ENCODE data around the gene TECR.
A peak's percentile ranks its signal among the peaks of the same experiment; 100 is the strongest.
"Not testable (repeated sequence)": the region's sequence is repeated elsewhere in the genome, so short reads cannot be mapped to it uniquely, and the experiment has no call there.

TECR gene

DNA sequence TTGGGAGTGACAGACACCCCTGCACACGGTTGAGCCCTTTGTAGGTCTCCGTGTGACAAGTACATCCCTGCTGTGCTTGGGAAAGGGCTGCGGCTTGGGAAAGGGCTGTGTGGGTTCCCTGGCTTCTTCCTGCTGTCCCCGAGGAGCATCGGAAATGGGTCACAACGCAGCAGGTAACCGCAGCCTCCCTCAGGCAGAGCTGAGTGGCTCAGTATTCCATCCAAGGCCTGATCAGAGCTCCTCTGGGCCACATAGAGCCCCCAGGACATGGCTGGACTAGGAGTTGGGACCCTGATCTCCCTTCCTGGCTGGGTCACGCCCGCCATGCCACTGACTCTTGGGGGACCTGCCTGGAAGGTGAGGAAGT is 16.3 kb downstream of the TECR start:
- DNase-seq (ENCODE audit: insufficient read length, low spot score) (no peak), FAIRE-seq (no peak)
- TF ChIP-seq TAF1 (IDR thresholded peaks at IDR 0.05; ENCODE audit: low read depth, low read length) (no peak), PAX5 (IDR thresholded peaks at IDR 0.05; ENCODE audit: insufficient read depth, low read length, severe bottlenecking) (no peak), POLR2A (IDR thresholded peaks at IDR 0.05; ENCODE audit: low read depth, low read length) (no peak), SPI1 (IDR thresholded peaks at IDR 0.05; ENCODE audit: low read depth, low read length) (no peak), POLR2AphosphoS5 (IDR thresholded peaks at IDR 0.05; ENCODE audit: low read depth, low read length) (no peak)

DNA sequence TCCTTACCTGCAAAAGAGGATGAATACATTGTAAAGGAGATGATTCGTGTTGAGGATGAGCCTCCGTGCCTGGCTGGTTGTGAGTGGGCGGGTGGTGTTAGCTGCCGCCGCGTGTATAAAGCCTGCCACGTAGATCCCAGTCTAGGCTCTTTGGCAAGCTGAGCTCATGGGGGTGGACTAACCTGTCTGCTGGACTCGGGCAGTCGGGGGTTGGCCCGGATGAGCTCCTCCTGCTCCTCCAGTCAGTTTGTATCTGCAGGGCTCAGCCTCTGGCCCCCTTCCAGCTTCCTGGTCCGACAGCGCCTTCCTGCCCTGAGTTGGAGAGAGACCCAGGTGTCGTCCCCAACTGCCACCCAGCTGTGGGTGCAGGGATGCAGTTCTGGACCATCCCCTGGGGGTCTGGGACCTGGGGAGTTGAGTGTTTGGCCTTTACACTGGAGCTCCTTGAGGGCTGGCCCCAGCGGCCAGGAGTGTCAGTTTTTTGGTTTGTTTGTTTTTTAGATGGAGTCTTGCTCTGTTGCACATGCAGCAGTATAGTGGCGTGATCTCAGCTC is 20.9 kb downstream of the TECR start:
- no peak for TF ChIP-seq PAX5 (IDR thresholded peaks at IDR 0.05; ENCODE audit: insufficient read depth, low read length, severe bottlenecking)
- no peak for TF ChIP-seq POU2F2 (IDR thresholded peaks at IDR 0.05; ENCODE audit: low read depth, low read length)
- TF ChIP-seq POLR2AphosphoS5 (IDR thresholded peaks at IDR 0.05; ENCODE audit: low read depth, low read length): no peak
- TF ChIP-seq SPI1 (IDR thresholded peaks at IDR 0.05; ENCODE audit: low read depth, low read length): no peak
- no peak for TF ChIP-seq TAF1 (IDR thresholded peaks at IDR 0.05; ENCODE audit: low read depth, low read length)
- no peak for TF ChIP-seq POLR2A (IDR thresholded peaks at IDR 0.05; ENCODE audit: low read depth, low read length)
- DNase-seq (ENCODE audit: insufficient read length, low spot score) (no peak), FAIRE-seq (peak; percentile 77)

DNA sequence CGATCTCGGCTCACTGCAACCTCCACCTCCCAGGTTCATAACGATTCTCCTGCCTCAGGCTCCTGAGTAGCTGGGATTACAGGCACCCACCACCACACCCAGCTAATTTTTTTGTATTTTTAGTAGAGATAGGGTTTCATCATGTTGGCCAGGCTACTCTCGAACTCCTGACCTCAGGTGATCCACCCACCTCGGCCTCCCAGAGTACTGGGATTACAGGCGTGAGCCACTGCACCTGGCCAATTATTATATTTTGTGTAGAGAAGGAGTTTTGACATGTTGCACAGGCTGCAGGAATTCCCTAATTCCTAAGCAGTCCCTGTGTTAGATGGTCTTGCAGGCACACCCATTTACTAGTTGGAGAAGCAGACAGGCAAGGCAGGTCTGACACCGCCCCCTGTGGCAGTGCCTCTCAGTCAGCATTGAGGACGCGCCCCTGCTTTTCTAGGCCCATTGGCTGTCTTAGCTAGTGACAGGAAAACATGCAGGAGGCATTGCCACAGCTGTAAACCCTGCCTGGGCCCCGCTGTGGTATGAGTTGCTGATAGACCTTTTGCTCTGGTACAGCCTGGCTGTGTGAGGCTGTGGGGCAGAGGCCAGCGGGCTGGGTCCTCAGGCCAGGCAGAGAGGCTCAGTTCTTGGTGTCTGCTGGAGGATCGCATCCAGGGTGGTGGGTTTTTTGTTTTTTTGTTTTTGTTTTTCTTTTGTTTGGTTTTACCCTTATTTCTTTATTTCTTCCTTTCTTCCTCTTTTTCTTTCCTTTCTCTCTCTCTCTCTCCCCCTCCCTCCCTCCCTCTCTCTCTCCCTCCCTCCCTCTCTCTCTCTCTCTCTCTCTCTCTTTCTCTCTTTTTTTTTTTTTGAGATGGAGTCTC is 22.0 kb downstream of the TECR start:
- 0 out of 2 replicates have a peak, but pooled peaks have one; percentile 18 for TF ChIP-seq POU2F2 (IDR thresholded peaks at IDR 0.05; ENCODE audit: low read depth, low read length)
- FAIRE-seq: peak; percentile 91
- peak; percentile 76 for DNase-seq (ENCODE audit: insufficient read length, low spot score)

DNA sequence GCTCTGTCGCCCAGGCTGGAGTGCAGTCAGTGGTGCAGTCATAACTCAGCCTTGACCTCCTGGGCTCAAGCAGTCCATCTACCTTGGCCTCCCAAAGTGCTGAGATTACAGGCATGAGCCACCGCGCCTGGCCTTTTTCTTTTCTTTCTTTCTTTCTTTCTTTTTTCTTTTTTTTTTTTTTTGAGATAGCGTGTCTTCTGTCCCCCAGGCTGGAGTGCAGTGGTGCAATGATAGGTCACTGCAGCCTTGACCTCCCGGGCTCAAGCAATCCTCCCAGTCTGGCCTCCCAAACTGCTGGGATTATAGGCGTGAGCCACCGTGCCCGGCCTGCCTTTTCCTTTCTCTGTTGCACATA is 22.6 kb downstream of the TECR start:
- not testable (repeated sequence) for DNase-seq (ENCODE audit: insufficient read length, low spot score); FAIRE-seq

DNA sequence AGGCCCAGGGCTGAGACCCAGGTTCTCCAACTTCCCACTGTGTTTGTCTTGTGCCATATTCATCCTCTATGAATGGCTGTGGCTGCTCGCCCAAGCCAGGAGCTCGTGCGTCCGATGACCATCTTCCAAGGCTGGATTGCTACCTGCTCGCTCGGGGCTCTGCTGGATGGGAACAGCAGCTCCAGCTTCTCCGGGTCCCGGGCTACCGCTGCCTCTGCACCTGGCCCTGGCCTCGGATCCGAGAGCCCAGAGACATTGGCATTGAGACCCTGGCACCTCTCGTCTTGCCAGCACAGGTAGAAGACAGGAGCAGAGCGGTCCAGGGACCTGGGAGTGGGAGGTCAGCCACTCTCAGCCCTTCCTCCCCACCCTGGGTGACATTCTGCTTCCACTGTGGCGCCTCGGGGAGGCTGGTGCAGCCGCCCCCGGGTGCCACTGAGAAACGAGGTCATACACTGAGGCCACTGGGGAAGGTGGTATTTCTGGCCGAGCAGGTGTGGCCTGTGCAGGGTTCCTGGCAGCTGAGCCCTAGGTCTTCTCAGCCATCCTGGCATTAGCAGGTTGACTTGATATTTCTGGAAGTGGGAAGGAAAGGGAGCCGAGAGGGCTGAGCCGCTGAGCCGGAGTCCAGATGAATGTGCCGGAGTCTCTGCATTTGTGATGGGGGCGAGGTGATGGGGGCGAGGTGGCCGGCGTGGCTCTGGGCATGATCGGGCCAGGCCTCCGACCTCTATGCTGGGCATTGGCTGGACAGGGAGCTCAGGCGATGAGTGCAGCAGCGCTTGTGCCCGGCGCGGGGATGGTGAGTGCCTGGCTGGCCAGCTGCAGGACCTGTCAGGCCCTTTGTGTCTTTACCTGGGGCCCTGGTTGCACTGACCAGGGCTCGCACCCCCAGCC is 23.9 kb downstream of the TECR start:
- FAIRE-seq (no peak), DNase-seq (ENCODE audit: insufficient read length, low spot score) (no peak)
- no peak for TF ChIP-seq POLR2AphosphoS5 (IDR thresholded peaks at IDR 0.05; ENCODE audit: low read depth, low read length)
- no peak for TF ChIP-seq POU2F2 (IDR thresholded peaks at IDR 0.05; ENCODE audit: low read depth, low read length)
- TF ChIP-seq SPI1 (IDR thresholded peaks at IDR 0.05; ENCODE audit: low read depth, low read length): no peak
- TF ChIP-seq TAF1 (IDR thresholded peaks at IDR 0.05; ENCODE audit: low read depth, low read length): no peak
- TF ChIP-seq POLR2A (IDR thresholded peaks at IDR 0.05; ENCODE audit: low read depth, low read length): no peak
- no peak for TF ChIP-seq PAX5 (IDR thresholded peaks at IDR 0.05; ENCODE audit: insufficient read depth, low read length, severe bottlenecking)

DNA sequence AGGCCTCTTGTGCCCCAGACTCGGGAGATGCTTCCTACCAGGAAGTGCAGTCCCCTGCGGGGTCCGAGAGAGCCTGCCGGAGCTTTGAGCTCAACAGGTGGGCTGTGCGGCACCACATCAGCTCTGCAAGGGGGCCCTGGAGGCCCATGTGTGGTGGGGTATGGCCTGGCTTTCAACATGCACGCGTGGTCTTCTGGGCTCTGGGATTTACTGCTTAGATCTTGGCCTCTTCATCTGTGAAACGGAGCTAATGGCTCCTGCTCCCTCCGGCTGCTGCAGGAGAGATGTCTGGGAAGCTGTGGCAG is 24.5 kb downstream of the TECR start:
- no peak for FAIRE-seq
- DNase-seq (ENCODE audit: insufficient read length, low spot score): no peak
- no peak for TF ChIP-seq SPI1 (IDR thresholded peaks at IDR 0.05; ENCODE audit: low read depth, low read length)
- TF ChIP-seq PAX5 (IDR thresholded peaks at IDR 0.05; ENCODE audit: insufficient read depth, low read length, severe bottlenecking): no peak
- TF ChIP-seq POLR2AphosphoS5 (IDR thresholded peaks at IDR 0.05; ENCODE audit: low read depth, low read length): no peak
- no peak for TF ChIP-seq POU2F2 (IDR thresholded peaks at IDR 0.05; ENCODE audit: low read depth, low read length)
- TF ChIP-seq POLR2A (IDR thresholded peaks at IDR 0.05; ENCODE audit: low read depth, low read length): no peak
- no peak for TF ChIP-seq TAF1 (IDR thresholded peaks at IDR 0.05; ENCODE audit: low read depth, low read length)

DNA sequence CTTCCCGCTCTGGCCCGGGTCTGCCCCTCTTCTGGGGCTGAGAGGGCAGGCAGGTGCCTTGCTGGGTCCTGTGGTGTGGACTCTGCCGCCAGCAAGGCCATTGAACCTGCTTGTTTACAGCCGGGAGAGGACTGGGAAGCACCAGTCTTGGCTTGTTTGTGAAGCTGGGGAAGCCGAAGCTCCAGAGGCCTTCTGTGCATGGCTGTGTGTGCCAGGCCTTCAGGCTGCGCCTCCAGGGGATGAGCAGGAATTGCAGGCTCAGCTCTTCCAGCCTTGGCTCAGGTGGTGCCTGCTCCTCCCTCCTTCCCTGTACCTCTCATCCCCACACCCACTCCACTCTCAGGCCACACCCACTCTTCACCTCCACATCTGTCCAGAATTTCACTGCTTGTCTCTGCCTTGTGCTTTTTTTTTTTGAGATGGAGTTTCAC is 25.0 kb downstream of the TECR start:
- no peak for FAIRE-seq
- no peak for DNase-seq (ENCODE audit: insufficient read length, low spot score)
- no peak for TF ChIP-seq SPI1 (IDR thresholded peaks at IDR 0.05; ENCODE audit: low read depth, low read length)

DNA sequence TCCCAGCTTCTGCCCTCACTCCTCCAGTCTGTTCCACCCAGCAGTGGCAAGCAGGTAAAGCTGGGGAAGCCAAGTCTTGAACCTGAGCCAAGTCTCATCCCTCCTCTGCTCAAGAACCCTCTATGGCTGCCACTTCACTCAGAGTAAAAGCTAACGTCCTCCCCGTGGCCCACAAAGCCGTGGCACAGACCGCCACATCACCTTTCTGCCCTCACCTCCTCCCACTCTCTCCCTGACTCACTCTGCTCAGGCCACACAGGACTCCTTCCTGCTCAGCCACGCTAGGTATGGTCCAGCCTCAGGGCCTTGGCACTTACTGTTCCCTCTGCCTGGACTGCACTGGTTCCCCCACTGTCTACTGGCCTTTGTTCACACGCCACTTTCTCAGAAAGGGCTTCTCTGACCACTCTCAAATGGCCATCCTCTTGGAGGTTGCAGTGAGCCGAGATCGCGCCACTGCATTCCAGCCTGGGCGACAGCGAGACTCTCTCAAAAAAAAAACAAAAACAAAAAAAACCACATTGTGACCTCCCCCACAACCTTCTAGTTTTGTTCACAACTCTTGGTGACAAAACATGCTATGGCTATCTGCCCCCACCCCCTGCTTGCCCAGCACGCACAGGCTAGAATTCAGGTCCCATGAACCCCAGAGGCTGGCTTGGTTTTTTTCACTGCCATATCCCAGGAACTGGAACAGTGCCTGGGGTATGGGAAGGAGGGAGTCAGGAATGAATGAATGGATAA is 26.7 kb downstream of the TECR start:
- DNase-seq (ENCODE audit: insufficient read length, low spot score): no peak
- TF ChIP-seq POU2F2 (IDR thresholded peaks at IDR 0.05; ENCODE audit: low read depth, low read length): no peak
- TF ChIP-seq POLR2A (IDR thresholded peaks at IDR 0.05; ENCODE audit: low read depth, low read length): no peak
- TF ChIP-seq PAX5 (IDR thresholded peaks at IDR 0.05; ENCODE audit: insufficient read depth, low read length, severe bottlenecking): no peak
- TF ChIP-seq TAF1 (IDR thresholded peaks at IDR 0.05; ENCODE audit: low read depth, low read length): no peak
- no peak for TF ChIP-seq SPI1 (IDR thresholded peaks at IDR 0.05; ENCODE audit: low read depth, low read length)
- no peak for TF ChIP-seq POLR2AphosphoS5 (IDR thresholded peaks at IDR 0.05; ENCODE audit: low read depth, low read length)
- FAIRE-seq: peak; percentile 20

DNA sequence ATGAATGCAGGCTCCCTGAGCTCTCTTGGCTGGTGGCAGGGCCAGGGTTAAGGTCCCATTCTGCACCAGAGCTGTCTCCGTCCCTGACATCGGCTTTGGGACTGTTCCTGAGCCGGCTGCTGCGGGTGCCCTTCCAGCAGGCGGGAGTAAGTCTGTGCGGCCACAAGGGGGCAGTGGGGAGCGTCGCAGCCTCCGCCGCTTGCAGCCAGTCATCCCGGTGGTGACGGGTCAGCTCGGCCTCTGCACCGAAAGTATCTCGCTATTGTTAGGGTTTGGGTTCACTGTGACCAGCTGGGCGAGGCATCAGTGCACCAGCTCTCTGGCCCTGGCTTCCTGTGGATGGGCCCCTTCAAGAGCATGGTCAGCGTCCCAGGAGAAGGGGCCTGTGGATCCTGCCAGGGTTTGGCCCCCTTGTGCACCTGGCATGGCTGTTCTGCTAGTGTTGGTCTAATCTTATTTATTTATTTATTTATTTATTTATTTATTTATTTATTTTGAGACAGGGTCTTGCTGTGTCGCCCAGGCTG is 27.3 kb downstream of the TECR start:
- peak; percentile 97 for FAIRE-seq
- peak; percentile 94 for DNase-seq (ENCODE audit: insufficient read length, low spot score)
- TF ChIP-seq TAF1 (IDR thresholded peaks at IDR 0.05; ENCODE audit: low read depth, low read length): no peak
- no peak for TF ChIP-seq POU2F2 (IDR thresholded peaks at IDR 0.05; ENCODE audit: low read depth, low read length)
